ENCODE data around the gene TMEM138. TPM values are rescaled to one million over a fixed set of nuclear protein-coding genes. Genes with fewer than 3 reads are reported as not detected.

Gene TMEM138
- total and polyA plus RNA-seq, 2 of the 13 experiments (the other 11 are each of a cell fraction or from before 2014, with no cell fraction given), result 43.5 to 61.0 TPM

DNA sequence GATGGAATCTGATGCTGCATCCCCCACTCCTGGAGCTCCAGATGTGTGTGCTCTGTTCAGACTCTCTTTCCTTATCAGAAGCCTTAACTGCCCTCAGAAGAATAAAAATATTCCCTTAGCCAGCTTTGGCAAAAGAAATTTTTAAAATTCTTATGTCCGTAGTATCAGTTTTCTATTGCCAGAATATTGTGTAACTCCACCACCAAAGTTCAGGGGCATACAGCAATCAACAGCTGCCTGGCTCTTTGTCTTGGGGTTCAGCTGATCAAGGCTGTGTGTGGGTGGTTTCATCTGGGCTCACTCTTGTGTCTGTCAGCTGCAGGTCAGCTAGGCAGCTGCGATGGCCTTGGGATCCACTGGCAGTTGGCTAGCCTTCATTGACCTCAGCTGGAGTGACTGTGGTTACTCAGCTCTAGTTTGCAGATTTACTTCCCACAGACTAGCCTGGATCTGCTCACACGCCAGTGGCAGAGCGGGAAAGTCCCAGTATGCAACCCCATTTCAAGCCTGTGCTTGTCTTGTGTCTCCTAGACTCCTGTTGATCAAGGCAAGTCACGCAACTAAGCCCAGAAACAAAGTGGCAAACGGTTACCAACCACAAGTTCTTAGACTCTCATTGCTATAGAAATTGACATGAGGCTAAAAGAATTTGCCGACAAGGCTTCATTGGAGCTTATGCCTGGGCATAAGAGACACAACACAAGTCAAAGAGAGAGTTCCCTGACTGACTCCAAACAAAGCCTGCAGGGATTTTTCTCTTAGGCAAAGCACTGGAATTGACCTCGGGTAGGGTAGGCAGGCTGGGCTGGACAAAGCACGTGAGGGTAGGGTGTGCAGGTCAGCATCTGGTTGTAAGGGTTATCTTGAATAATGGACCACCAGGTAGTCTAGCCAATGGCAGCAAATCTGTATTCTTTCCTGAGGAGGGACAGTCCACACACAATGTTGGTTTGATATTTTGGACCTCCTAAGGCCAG, 7.5 kb downstream of the TMEM138 start (continued):
- TF ChIP-seq, protein P1, sequence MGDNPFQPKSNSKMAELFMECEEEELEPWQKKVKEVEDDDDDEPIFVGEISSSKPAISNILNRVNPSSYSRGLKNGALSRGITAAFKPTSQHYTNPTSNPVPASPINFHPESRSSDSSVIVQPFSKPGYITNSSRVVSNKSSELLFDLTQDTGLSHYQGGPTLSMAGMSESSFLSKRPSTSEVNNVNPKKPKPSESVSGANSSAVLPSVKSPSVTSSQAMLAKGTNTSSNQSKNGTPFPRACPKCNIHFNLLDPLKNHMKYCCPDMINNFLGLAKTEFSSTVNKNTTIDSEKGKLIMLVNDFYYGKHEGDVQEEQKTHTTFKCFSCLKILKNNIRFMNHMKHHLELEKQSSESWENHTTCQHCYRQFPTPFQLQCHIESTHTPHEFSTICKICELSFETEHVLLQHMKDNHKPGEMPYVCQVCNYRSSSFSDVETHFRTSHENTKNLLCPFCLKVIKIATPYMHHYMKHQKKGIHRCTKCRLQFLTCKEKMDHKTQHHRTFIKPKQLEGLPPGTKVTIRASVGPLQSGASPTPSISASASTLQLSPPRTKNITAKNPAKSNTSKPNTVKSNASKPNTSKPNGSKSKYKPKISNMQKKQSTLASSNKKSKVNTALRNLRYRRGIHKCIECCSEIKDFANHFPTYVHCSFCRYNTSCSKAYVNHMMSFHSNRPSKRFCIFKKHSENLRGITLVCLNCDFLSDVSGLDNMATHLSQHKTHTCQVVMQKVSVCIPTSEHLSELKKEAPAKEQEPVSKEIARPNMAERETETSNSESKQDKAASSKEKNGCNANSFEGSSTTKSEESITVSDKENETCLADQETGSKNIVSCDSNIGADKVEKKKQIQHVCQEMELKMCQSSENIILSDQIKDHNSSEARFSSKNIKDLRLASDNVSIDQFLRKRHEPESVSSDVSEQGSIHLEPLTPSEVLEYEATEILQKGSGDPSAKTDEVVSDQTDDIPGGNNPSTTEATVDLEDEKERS (CRISPR knock-in tag; IDR thresholded peaks at IDR 0.05), result 0 out of 2 replicates have a peak, but pooled peaks have one; percentile 60
- TF ChIP-seq PHF21A (CRISPR knock-in tag; IDR thresholded peaks at IDR 0.05), result peak; percentile 54
- TF ChIP-seq SMC3 (IDR thresholded peaks at IDR 0.05; ENCODE audit: low read length), result peak; percentile 23; the same call in 1 of the 2 replicates
- TF ChIP-seq, protein P2, sequence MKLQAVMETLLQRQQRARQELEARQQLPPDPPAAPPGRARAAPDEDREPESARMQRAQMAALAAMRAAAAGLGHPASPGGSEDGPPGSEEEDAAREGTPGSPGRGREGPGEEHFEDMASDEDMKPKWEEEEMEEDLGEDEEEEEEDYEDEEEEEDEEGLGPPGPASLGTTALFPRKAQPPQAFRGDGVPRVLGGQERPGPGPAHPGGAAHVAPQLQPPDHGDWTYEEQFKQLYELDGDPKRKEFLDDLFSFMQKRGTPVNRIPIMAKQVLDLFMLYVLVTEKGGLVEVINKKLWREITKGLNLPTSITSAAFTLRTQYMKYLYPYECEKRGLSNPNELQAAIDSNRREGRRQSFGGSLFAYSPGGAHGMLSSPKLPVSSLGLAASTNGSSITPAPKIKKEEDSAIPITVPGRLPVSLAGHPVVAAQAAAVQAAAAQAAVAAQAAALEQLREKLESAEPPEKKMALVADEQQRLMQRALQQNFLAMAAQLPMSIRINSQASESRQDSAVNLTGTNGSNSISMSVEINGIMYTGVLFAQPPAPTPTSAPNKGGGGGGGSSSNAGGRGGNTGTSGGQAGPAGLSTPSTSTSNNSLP (IDR thresholded peaks at IDR 0.05; ENCODE audit: low read depth, low read length), result peak; percentile 73; the same call in 1 of the 2 replicates
- TF ChIP-seq RARA (CRISPR knock-in tag; IDR thresholded peaks at IDR 0.05), result peak; percentile 80
- peak; percentile 76 for TF ChIP-seq REPIN1 (CRISPR knock-in tag; IDR thresholded peaks at IDR 0.05; ENCODE audit: borderline replicate concordance, low read depth)
- TF ChIP-seq MEIS2 (CRISPR knock-in tag; IDR thresholded peaks at IDR 0.05), result no peak
- peak; percentile 74 for TF ChIP-seq MTA1 (CRISPR knock-in tag; IDR thresholded peaks at IDR 0.05; ENCODE audit: borderline replicate concordance)
- no peak for TF ChIP-seq ZZZ3 (CRISPR knock-in tag; IDR thresholded peaks at IDR 0.05; ENCODE audit: borderline replicate concordance)
- TF ChIP-seq, protein P3, sequence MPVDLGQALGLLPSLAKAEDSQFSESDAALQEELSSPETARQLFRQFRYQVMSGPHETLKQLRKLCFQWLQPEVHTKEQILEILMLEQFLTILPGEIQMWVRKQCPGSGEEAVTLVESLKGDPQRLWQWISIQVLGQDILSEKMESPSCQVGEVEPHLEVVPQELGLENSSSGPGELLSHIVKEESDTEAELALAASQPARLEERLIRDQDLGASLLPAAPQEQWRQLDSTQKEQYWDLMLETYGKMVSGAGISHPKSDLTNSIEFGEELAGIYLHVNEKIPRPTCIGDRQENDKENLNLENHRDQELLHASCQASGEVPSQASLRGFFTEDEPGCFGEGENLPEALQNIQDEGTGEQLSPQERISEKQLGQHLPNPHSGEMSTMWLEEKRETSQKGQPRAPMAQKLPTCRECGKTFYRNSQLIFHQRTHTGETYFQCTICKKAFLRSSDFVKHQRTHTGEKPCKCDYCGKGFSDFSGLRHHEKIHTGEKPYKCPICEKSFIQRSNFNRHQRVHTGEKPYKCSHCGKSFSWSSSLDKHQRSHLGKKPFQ (CRISPR knock-in tag; IDR thresholded peaks at IDR 0.05; ENCODE audit: insufficient replicate concordance), result peak; percentile 71
- peak; percentile 34 to 45; a peak in 3 of 4 replicates for TF ChIP-seq MAFK (conservative IDR thresholded peaks at IDR 0.05 in 1 of 2, IDR thresholded peaks at IDR 0.05 in 1 of 2; ENCODE audit: low read length in 2 of 2)
- peak; percentile 49; the same call in 1 of the 2 replicates for TF ChIP-seq FOXK1 (CRISPR knock-in tag; IDR thresholded peaks at IDR 0.05; ENCODE audit: borderline replicate concordance, low read depth)
- TF ChIP-seq FOXA1 (IDR thresholded peaks at IDR 0.05), result no peak
- TF ChIP-seq FOXA1 (CRISPR knock-in tag; IDR thresholded peaks at IDR 0.05), result no peak; the same call in none of the 2 replicates
- TF ChIP-seq NCOR1 (IDR thresholded peaks at IDR 0.05; ENCODE audit: borderline replicate concordance, low read length), result peak; percentile 81
- TF ChIP-seq SIN3A (IDR thresholded peaks at IDR 0.05; ENCODE audit: borderline replicate concordance, low read depth, low read length), result 0 out of 2 replicates have a peak, but pooled peaks have one; percentile 24
- TF ChIP-seq, protein P4, sequence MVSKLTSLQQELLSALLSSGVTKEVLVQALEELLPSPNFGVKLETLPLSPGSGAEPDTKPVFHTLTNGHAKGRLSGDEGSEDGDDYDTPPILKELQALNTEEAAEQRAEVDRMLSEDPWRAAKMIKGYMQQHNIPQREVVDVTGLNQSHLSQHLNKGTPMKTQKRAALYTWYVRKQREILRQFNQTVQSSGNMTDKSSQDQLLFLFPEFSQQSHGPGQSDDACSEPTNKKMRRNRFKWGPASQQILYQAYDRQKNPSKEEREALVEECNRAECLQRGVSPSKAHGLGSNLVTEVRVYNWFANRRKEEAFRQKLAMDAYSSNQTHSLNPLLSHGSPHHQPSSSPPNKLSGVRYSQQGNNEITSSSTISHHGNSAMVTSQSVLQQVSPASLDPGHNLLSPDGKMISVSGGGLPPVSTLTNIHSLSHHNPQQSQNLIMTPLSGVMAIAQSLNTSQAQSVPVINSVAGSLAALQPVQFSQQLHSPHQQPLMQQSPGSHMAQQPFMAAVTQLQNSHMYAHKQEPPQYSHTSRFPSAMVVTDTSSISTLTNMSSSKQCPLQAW (CRISPR knock-in tag; IDR thresholded peaks at IDR 0.05), result peak; percentile 77; the same call in 1 of the 2 replicates
- peak; percentile 84; the same call in 1 of the 2 replicates for TF ChIP-seq FOXO1 (CRISPR knock-in tag; IDR thresholded peaks at IDR 0.05)
- TF ChIP-seq RXRA (CRISPR knock-in tag; IDR thresholded peaks at IDR 0.05), result peak; percentile 92
- TF ChIP-seq ZNF772 (CRISPR knock-in tag; IDR thresholded peaks at IDR 0.05), result peak; percentile 89
